WERI-Rb-1 (cell line): ENCODE results near the gene SAMD11.

Experiments used
- DNase-seq: peaks from one replicate; pipeline ENCODE4 v3.0.0-alpha.2; 2020
- H3K27ac ChIP-seq: fragments of 250-450 bp; sonication (Bioruptor Pico); 2 replicates; pipeline ENCODE4 v1.5.1; 2020; ENCODE audit warnings: mild to moderate bottlenecking, moderate library complexity
- H3K27me3 ChIP-seq: fragments of 250-450 bp; sonication (Bioruptor Pico); 2 replicates; pipeline ENCODE4 v1.5.1; 2021; ENCODE audit warnings: mild to moderate bottlenecking, low read depth, moderate library complexity; ENCODE audit not compliant: insufficient read depth, severe bottlenecking
- H3K36me3 ChIP-seq: fragments of 250-450 bp; sonication (Bioruptor Pico); 2 replicates; pipeline ENCODE4 v1.5.1; 2020; ENCODE audit warnings: mild to moderate bottlenecking, moderate library complexity
- H3K4me3 ChIP-seq: 2 replicates; pipeline ENCODE4 v1.5.1; 2011; ENCODE audit warnings: low read depth, mild to moderate bottlenecking, control low read depth, low read length
- H3K9me3 ChIP-seq: fragments of 250-450 bp; sonication (Bioruptor Pico); 2 replicates; pipeline ENCODE4 v1.5.1; 2021; ENCODE audit warnings: mild to moderate bottlenecking, moderate library complexity; ENCODE audit not compliant: severe bottlenecking
- TF ChIP-seq, protein P1 (sequence below): IDR thresholded peaks from 2 replicates; pipeline ENCODE4 v1.5.1; 2011; ENCODE audit warnings: low read depth, mild to moderate bottlenecking, control low read depth, inconsistent platforms, low read length

Gene SAMD11

GRCh38 chr1:947958-948357 is 24.2 kb downstream of the SAMD11 start:
- peaks cover 89% of the 10 kb centered on the region for H3K36me3 ChIP-seq
- H3K27me3 ChIP-seq: no peaks in the 10 kb centered on the region
- no peaks in the 10 kb centered on the region for H3K9me3 ChIP-seq
- TF ChIP-seq, protein P1, sequence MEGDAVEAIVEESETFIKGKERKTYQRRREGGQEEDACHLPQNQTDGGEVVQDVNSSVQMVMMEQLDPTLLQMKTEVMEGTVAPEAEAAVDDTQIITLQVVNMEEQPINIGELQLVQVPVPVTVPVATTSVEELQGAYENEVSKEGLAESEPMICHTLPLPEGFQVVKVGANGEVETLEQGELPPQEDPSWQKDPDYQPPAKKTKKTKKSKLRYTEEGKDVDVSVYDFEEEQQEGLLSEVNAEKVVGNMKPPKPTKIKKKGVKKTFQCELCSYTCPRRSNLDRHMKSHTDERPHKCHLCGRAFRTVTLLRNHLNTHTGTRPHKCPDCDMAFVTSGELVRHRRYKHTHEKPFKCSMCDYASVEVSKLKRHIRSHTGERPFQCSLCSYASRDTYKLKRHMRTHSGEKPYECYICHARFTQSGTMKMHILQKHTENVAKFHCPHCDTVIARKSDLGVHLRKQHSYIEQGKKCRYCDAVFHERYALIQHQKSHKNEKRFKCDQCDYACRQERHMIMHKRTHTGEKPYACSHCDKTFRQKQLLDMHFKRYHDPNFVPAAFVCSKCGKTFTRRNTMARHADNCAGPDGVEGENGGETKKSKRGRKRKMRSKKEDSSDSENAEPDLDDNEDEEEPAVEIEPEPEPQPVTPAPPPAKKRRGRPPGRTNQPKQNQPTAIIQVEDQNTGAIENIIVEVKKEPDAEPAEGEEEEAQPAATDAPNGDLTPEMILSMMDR: 0 out of 2 replicates have a peak, but pooled peaks have one; percentile 11
- no peak for DNase-seq
- H3K27ac ChIP-seq: no peak overlapping the region
- H3K4me3 ChIP-seq: no peak overlapping the region

- no peaks in the 10 kb centered on the region for H3K9me3 ChIP-seq
- TF ChIP-seq, protein P1: no peak
- no peak overlapping the region for H3K4me3 ChIP-seq
- H3K36me3 ChIP-seq: peaks cover 96% of the 10 kb centered on the region
- no peak for DNase-seq
- no peak overlapping the region for H3K27ac ChIP-seq
- H3K27me3 ChIP-seq: no peaks in the 10 kb centered on the region
Measured at GRCh38 chr1:950268-950667, 26.5 kb downstream of the SAMD11 start.

- Histone ChIP-seq H3K27ac (no peak overlapping the region), H3K9me3 (no peaks in the 10 kb centered on the region), H3K27me3 (no peaks in the 10 kb centered on the region), H3K36me3 (peaks cover 95% of the 10 kb centered on the region), H3K4me3 (no peak overlapping the region)
- no peak for DNase-seq
- TF ChIP-seq, protein P1: no peak
Measured at GRCh38 chr1:950881-951280, 27.2 kb downstream of the SAMD11 start.

- peaks cover 91% of the 10 kb centered on the region for H3K36me3 ChIP-seq
Measured at GRCh38 chr1:951364-951763, 27.6 kb downstream of the SAMD11 start.

GRCh38 chr1:952201-952600 is 28.5 kb downstream of the SAMD11 start:
- Histone ChIP-seq H3K27me3 (no peaks in the 10 kb centered on the region), H3K9me3 (no peaks in the 10 kb centered on the region), H3K36me3 (peaks cover 91% of the 10 kb centered on the region), H3K27ac (no peak overlapping the region), H3K4me3 (no peak overlapping the region)
- TF ChIP-seq, protein P1: no peak
- DNase-seq: no peak

More at GRCh38 chr1:951364-951763, 27.6 kb downstream of the SAMD11 start:
- TF ChIP-seq, protein P1: peak; percentile 62
- DNase-seq: peak; percentile 66
- no peaks in the 10 kb centered on the region for H3K9me3 ChIP-seq
- no peaks in the 10 kb centered on the region for H3K27me3 ChIP-seq
- no peak overlapping the region for H3K4me3 ChIP-seq
- H3K27ac ChIP-seq: no peak overlapping the region

DNA sequence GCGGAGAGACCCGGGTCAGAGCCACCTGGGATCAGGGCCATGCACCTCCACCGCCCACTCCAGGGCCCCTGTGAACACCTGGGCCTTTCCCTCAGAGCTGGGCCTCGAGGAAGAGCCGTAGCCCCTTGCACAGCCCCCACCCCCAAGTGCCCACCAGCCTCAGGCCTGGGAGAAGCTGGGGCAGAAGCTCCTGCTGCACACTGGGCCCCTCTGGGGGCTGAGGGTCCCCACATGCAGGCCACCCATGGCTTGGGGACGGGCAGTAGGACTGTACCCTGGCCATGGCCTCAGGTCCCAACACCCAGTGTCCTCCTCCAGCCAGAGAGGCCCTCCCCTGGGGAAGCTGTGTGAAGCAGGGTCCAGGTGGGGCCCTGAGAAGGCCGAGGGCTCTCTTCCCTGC is 28.9 kb downstream of the SAMD11 start:
- H3K27ac ChIP-seq: no peak overlapping the region
- DNase-seq: no peak
- TF ChIP-seq, protein P1: no peak
- no peak overlapping the region for H3K4me3 ChIP-seq
- no peaks in the 10 kb centered on the region for H3K27me3 ChIP-seq
- peaks cover 87% of the 10 kb centered on the region for H3K36me3 ChIP-seq
- no peaks in the 10 kb centered on the region for H3K9me3 ChIP-seq
